HG03060 (cell line): ENCODE data around the gene UTP4.

ENCODE experiments used
- ATAC-seq: cut with Tn5 transposase; IDR thresholded peaks from one replicate; pipeline ENCODE4 v1.9.1; 2021; ENCODE audit warnings: low read depth, moderate number of reproducible peaks; ENCODE audit not compliant: unreplicated experiment

The UTP4 gene

GRCh38 chr16:69169607-69170352, 37.3 kb downstream of the UTP4 start:
- no peak for ATAC-seq

DNA sequence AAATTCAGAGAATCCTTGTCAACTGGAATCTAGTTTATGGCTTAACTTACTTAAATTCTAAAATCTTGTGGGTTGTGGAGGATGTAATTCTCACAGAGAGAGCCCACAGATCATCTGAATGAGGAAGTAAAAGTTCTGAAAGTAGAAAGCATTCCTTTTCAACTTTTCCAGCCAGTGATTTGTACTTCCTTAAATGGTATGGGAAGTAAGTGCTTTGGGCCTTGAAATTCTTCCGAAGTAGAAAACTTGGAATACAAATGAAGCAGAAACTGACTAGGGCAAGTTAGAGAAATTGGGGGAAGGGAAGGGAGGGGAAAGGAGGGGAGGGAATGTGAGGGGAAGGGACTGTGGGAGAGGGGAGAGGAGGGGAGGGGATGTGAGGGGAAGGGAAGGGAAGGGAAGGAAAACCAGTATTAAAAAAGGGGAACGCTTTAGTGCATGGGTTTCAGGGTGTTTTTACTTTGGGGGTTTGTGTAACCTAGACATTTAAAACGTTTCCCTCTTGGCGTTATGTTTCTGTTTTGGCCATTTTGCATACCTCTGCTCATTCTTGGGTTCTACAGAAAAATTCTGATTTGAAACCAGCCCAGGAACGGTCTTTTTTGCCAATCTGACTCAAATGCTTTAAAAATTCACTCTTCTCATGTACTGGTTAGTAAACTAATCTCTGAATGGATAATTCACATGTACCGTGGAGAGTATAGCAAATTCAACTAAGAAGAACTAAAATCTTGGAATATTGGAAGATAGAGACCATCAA, 39.1 kb downstream of the UTP4 start:
- ATAC-seq = no peak

- ATAC-seq = no peak
Observed at GRCh38 chr16:69176033-69176800, 43.8 kb downstream of the UTP4 start.

DNA sequence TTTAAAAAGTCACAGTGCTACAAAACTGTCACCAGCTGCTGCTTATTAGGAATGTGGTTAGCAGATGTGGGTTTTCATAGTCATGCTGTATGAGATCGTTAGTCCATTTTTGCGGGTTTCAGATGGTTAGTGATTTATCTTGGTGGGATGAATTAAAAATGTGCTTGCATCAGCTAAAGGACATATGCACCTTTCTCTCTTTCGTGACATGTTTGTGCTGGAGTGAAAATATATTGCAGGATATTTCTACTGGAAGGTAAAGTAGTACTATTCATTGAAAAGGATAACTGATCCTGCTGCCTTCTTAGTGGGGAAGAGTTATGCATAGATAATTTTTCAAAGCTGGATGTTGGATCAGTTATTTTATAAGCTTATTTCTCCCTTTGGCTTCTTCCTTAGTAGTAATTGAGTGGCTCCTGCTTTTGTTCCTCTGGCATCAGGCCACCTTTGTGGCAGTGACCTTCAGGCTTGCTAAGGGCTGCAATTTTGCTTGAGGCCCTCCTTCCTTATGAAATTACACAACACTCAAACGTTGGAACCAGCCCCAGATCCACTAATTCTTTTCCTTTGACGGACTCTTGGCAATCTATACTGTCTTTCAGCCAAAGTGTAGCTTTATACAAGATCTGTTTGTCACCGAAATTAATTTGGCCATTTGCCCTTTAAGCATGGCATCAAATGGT, 47.0 kb downstream of the UTP4 start:
- no peak for ATAC-seq

GRCh38 chr16:69180011-69180338, 47.5 kb downstream of the UTP4 start:
- no peak for ATAC-seq

- no peak for ATAC-seq
Observed at GRCh38 chr16:69182730-69183416, 50.4 kb downstream of the UTP4 start.

DNA sequence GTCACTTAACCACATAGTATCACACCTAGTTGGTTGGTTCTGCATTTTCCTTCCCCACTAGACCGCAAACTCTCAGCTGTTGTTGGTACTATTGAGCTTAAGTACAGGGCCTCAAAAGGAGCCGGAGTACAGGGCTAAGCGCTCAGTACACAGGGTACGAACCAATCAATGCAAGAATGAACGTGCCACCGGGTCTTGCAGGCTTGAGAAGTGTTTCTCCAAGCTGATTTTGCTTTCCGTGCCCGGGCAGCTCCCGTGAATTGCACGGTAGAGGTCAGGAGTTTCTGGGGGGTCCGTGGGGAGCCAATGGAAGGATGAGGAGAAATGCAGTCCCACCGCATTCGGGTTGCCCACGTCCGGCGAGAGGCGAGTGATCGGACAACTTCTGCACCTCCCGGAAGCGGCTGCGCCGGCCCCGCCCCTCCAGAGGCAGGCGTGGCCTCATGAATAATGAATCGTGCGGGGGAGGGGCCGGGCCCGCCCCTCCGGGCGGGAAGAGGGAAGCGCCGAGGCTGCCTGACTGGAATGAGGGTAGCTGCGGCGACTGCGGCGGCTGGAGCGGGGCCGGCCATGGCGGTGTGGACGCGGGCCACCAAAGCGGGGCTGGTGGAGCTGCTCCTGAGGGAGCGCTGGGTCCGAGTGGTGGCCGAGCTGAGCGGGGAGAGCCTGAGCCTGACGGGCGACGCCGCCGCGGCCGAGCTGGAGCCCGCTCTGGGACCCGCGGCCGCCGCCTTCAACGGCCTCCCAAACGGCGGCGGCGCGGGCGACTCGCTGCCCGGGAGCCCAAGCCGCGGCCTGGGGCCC, 54.4 kb downstream of the UTP4 start, which contains the start of gene SNTB2:
Gene SNTB2, plus strand, starts transcription at position 523 of the 804 bp plus-strand sequence. Its CDS starts 3 bp downstream, at position 526.
- peak; percentile 79 for ATAC-seq

GRCh38 chr16:69187446-69188235, 55.2 kb downstream of the UTP4 start:
- ATAC-seq = no peak

DNA sequence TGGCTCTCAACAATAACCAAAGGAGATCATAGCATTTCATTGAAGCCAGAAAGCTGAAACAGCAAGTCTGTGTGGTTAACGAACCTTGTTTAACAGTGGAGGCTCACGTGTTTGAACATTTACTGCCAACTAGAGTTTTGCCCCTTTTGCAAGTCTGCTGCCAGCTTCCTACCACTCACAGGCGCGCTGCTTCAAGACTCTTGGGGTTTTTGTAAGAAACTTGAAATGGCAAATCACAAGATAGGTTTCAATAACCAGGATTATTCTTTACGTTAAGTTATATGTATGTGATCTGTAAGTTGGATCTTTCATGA, 55.7 kb downstream of the UTP4 start:
- no peak for ATAC-seq

- ATAC-seq = no peak
Observed at GRCh38 chr16:69188716-69189115, 56.3 kb downstream of the UTP4 start.

DNA sequence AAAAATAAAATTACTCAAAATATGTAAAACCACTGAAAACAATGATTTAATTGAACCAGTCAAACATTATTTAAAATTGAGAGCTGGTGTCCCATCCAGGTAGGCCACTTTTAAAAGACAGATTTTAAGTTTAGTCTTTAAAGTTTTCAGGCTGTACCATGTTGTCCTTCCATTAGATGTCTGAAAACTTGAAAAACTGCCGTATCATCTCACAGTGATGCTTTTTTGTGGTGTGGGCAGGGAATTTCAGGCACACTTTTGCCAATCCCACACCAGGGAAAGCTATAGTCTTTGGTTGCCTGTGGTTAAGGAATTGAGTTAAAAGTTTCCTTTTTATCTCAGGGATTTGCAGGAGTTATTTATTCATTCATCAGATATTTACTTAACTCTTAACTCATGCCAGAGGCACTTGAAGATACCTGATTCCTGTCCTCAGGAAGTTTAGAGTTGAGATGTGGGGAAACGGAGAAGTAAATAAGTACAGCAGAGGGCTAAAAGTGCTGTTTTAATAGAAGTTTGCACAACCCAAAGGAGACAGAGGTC, 57.7 kb downstream of the UTP4 start:
- no peak for ATAC-seq

DNA sequence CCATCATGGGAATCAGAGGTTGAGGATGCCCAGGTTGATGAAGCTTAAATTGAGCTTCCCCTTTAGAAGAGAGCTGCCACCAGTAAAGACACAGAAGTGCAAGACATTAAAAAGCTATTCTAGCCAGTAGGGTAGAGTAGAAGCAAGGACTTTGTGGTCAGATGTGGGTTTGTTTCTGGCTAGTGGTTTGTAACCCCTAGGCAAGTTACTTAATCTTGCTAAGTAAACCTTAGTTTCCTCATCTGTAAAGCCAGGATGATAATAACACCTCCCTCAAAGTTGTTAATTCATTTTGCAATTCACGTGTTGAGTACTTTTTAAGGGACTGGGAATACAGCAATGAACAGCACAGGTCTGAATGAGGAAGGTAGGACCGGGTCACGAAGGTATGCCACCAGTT, 58.1 kb downstream of the UTP4 start:
- no peak for ATAC-seq

DNA sequence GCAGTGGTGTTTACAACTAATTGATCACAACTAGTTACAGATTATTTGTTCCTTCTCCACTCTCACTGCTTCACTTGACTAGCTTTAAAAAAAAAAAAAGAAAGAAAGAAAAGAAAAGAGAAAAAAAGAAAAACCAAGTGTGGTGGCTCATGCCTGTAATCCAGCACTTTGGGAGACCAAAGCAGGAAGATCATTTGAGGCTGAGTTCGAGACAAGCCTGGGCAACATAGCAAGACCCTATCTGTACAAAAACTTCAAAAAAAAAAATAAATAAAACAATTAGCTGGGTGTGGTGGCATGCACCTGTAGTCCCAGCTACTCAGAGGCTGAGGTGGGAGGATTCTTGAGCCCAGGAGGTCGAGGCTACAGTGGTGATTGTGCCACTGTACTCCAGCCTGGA, 58.7 kb downstream of the UTP4 start:
- no peak for ATAC-seq

DNA sequence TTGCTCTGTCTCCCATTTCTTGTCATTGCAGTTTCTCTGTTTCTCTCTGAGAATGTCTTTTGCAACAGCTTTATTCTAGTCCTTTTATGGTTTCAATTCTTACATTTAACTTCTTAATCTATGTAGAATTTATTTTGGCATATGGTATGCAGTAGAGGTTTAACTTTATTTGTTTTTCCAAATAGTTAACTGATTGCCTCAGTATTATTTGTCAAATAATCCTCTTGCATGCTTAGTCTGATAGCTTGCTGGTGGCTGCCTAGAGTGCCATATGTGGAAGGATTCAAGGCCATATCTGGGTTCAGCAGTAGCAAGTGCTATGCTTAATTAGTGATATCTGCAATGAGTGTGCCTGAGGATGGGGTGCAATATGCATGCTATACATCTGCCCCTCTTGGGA, 61.4 kb downstream of the UTP4 start:
- no peak for ATAC-seq

GRCh38 chr16:69194488-69194887, 62.0 kb downstream of the UTP4 start:
- no peak for ATAC-seq

GRCh38 chr16:69195369-69196029, 63.0 kb downstream of the UTP4 start:
- ATAC-seq = no peak

DNA sequence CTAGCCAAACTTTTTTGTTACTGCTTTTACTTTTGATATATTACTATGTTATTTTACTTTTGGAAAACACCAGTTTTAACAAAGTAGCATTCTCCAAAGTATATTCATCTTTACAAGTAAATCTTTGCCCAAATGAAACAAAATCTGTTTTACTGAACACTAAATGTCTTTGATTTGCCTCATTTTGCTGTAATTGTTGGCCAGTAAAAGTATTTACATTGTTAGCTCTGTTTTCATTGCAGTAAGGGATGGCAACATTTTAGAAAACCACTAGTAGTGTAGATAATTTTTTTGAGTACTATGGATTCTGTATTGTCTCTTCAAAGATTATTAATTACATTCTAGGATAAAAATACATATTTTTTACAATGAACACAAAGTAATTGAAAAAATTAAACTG, 65.1 kb downstream of the UTP4 start:
- no peak for ATAC-seq

DNA sequence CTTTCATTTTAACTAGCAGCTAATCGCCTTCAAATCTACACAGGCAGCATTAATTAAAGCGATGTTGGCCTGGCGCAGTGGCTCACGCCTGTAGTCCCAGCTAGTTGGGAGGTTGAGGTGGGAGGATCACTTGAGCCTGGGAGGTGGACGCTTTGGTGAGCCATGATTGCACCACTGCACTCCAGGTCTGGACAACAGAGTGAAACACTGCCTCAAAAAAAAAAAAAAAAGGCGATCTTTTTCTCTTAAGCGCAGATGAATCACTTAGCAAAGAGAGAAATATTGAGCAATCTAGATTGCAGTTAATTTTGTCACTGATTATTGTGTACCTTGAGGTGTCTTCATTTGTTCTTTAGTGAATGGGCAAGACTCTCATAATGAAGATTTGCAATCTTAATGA, 66.9 kb downstream of the UTP4 start:
- ATAC-seq = no peak
